Measurements from ENCODE around the gene IGSF22. TPM values are rescaled to one million over a fixed set of nuclear protein-coding genes. Genes with fewer than 3 reads are reported as not detected.

The IGSF22 gene
- total and polyA plus RNA-seq, 4 donors, result 0.20 to 4.5 (median 2.4) TPM

DNA sequence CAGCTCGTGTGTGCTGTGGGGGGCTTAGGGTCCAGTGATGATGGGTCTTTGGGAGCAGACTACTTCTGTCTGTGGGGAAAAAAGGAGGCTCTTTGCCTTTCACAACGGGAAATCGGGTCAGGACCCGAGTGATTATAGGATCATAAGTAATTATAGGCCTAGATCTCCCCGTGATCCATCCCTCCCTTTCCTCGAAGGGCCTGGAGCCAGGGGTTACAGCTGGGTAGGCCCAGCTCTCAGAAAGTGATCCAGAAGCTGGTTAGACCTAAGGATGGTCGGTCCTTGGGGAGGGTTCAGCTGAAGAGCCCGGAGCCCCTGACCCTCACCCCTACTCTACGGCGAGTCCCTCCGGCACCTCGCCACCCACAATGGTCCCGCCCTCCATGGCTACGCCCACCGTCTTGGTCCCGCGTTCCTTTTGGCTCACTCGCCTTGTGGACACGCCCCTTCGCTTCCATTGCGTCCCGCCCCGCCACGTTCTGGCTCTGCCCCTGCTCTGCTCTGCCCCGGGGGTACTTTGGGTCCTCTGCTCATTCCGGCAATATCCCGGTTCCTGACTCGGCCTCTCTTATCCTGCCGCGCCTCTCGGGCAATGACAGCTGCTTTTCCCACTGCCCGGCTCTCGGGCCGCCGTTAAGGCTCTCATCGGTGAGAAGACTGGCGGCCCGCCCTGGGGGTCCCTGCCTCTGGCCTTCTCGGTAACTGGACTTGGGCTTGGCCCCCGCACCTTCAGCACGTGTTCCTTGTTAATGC, 5.0 kb downstream of the IGSF22 start:
- H3K9me3 ChIP-seq (ENCODE audit: control insufficient read depth, insufficient read depth, low read length), result no peaks in the 10 kb centered on the region
- DNase-seq (ENCODE audit: low read depth in 4 of 6, low spot score in 6 of 6), result peak in 4 of 6 donors; percentile 65 to 96 (median 86)
- 2% methylated on average over 36 of the region's 41 CpGs for WGBS (ENCODE audit: insufficient coverage)

DNA sequence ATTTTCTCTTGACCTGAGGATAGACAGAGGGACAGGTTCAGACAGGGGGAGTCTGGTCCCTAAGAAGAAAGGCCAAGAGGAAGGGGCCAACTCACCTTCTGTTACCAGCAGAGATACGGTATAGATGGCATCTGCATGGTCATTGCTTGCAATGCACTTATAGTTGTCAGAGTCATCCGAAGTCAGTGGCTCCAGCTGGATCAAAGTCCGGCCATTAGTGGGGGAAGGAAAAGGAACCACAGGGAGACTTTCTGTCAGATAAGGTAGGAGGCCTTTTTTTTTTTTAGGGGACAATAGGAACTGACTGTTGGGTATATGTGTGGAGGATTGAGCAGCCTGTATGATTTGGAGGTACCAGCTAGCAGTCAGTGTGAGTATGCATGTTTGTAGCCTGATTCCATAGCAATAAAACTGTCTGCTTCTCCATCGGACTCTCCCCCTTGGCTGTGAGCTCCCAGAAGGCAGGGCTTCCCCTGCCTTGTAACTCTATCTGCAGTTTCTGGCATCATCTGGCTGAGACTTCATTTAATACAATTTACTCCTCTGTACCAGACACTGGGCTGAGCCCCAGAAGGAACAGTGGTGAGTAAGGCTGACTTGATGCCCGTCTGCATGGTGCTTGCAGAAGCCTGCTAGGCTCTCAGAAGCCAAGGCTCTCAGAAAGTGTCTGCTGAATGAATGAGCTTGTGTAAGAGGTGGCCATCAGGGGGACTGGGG, 5.7 kb downstream of the IGSF22 start:
- DNase-seq (ENCODE audit: low read depth in 4 of 6, low spot score in 6 of 6), result peak in 1 of 6 donors; percentile 47
- no peak overlapping the region for H3K4me3 ChIP-seq (ENCODE audit: low read depth, low read length)
- 70% methylated on average over 4 of the region's 5 CpGs for WGBS (ENCODE audit: insufficient coverage)
- no peaks in the 10 kb centered on the region for H3K9me3 ChIP-seq (ENCODE audit: control insufficient read depth, insufficient read depth, low read length)
- H3K27me3 ChIP-seq (ENCODE audit: control insufficient read depth, insufficient read depth, low read length), result no peaks in the 10 kb centered on the region
- H3K4me1 ChIP-seq (ENCODE audit: control insufficient read depth, insufficient read depth, low read length), result peaks cover 26% of the 10 kb centered on the region
- H3K36me3 ChIP-seq (ENCODE audit: control insufficient read depth, insufficient read depth, low read length), result no peaks in the 10 kb centered on the region
- H3K27ac ChIP-seq (ENCODE audit: low read depth, low read length), result peak overlapping the region; percentile 84

More for the DNA sequence above, 5.0 kb downstream of the IGSF22 start:
- Histone ChIP-seq H3K4me3 (ENCODE audit: low read depth, low read length) (peak overlapping the region; percentile 81), H3K36me3 (ENCODE audit: control insufficient read depth, insufficient read depth, low read length) (no peaks in the 10 kb centered on the region), H3K27ac (ENCODE audit: low read depth, low read length) (peak overlapping the region; percentile 84), H3K4me1 (ENCODE audit: control insufficient read depth, insufficient read depth, low read length) (peaks cover 28% of the 10 kb centered on the region), H3K27me3 (ENCODE audit: control insufficient read depth, insufficient read depth, low read length) (no peaks in the 10 kb centered on the region)

DNA sequence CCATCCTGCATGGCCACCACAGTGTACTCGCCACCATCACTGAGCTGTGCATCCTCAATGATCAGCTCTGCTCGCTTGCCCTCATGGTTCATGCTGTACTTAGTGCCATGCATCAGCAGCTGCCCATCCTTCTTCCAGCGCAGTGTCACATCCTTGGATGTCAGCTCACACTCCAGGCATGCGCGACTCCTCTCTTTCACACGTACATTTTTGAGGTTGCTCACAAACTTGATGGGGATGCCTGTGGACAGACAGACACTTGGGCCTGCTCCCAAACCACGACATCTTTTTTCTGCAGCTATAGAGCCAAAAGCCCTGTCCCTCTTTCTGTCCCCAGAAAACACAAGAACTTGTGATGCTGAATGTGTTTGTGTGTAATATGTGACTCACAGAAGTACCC, 10.5 kb downstream of the IGSF22 start:
- H3K4me1 ChIP-seq (ENCODE audit: control insufficient read depth, insufficient read depth, low read length), result peaks cover 3% of the 10 kb centered on the region
- DNase-seq (ENCODE audit: low read depth in 4 of 6, low spot score in 6 of 6), result no peak
- peaks cover 7% of the 10 kb centered on the region for H3K36me3 ChIP-seq (ENCODE audit: control insufficient read depth, insufficient read depth, low read length)
- H3K27ac ChIP-seq (ENCODE audit: low read depth, low read length), result no peak overlapping the region
- H3K27me3 ChIP-seq (ENCODE audit: control insufficient read depth, insufficient read depth, low read length), result no peaks in the 10 kb centered on the region
- no peaks in the 10 kb centered on the region for H3K9me3 ChIP-seq (ENCODE audit: control insufficient read depth, insufficient read depth, low read length)
- H3K4me3 ChIP-seq (ENCODE audit: low read depth, low read length), result no peak overlapping the region
- 77% methylated on average over 6 of the region's 7 CpGs for WGBS (ENCODE audit: insufficient coverage)

DNA sequence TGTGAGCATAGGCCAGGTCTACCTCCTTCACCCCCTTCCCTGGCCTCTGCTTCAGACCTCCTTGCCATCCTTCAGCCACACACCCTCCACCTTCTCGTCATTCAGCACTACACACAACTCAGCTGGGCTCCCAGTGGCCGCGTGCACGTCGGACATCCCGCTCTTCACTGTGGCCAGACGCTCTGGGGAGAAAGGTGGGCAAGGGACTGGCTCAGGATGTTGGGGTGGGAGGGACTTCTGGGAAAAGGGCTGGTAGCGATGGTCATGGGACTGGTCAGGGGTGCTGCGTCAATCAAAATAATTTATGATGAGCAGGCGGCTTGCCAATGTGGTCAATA, 11.6 kb downstream of the IGSF22 start:
- peaks cover 8% of the 10 kb centered on the region for H3K36me3 ChIP-seq (ENCODE audit: control insufficient read depth, insufficient read depth, low read length)
- WGBS (ENCODE audit: insufficient coverage), result 85% methylated on average over 9 of the region's 10 CpGs

DNA sequence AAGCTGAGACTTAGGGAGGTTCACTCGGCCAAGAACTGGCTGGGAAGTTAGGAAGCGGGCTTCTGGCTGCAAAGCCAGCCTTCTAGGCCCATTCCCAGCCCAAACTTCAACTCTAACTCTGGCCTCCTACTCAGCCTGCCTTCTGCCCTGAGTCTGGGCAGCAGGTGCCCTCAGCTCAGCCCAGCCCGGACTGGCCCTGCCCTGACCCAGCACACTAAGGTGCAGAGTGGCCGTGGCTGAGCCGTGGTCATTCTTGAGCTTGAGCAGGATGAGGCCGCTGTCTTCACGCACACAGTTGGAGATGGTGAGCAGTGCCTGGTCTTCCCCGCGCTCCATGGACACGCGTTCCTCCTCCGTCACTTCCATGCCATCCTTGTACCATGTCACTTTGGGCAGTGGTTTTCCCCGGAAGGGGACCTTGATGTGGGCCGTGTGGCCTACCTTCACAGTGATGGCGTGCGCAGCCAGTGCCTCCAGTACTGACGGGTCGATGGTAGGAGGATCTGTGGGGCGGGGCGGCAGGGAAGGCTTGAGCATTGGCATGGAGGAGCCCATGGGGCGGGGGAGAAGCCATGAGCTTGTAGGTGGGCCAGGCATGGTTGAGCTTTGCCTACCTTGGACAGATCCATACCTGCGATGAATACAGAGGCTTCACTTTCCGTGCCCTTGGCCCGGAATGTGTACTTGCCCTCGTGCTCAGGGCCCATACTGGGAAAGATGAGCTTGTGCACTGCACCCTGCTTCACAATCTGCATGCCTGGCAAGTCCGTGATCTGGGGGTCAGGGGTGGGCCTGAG, 12.1 kb downstream of the IGSF22 start:
- no peaks in the 10 kb centered on the region for H3K27me3 ChIP-seq (ENCODE audit: control insufficient read depth, insufficient read depth, low read length)
- no peak overlapping the region for H3K4me3 ChIP-seq (ENCODE audit: low read depth, low read length)
- no peaks in the 10 kb centered on the region for H3K9me3 ChIP-seq (ENCODE audit: control insufficient read depth, insufficient read depth, low read length)
- no peaks in the 10 kb centered on the region for H3K4me1 ChIP-seq (ENCODE audit: control insufficient read depth, insufficient read depth, low read length)
- no peak for DNase-seq (ENCODE audit: low read depth in 4 of 6, low spot score in 6 of 6)
- H3K27ac ChIP-seq (ENCODE audit: low read depth, low read length), result no peak overlapping the region
- 92% methylated on average over 23 of the region's 26 CpGs for WGBS (ENCODE audit: insufficient coverage)
- peaks cover 9% of the 10 kb centered on the region for H3K36me3 ChIP-seq (ENCODE audit: control insufficient read depth, insufficient read depth, low read length)

More for the DNA sequence above, 11.6 kb downstream of the IGSF22 start:
- no peak overlapping the region for H3K27ac ChIP-seq (ENCODE audit: low read depth, low read length)
- no peaks in the 10 kb centered on the region for H3K4me1 ChIP-seq (ENCODE audit: control insufficient read depth, insufficient read depth, low read length)
- no peaks in the 10 kb centered on the region for H3K9me3 ChIP-seq (ENCODE audit: control insufficient read depth, insufficient read depth, low read length)
- H3K4me3 ChIP-seq (ENCODE audit: low read depth, low read length), result no peak overlapping the region
- no peak for DNase-seq (ENCODE audit: low read depth in 4 of 6, low spot score in 6 of 6)
- no peaks in the 10 kb centered on the region for H3K27me3 ChIP-seq (ENCODE audit: control insufficient read depth, insufficient read depth, low read length)

DNA sequence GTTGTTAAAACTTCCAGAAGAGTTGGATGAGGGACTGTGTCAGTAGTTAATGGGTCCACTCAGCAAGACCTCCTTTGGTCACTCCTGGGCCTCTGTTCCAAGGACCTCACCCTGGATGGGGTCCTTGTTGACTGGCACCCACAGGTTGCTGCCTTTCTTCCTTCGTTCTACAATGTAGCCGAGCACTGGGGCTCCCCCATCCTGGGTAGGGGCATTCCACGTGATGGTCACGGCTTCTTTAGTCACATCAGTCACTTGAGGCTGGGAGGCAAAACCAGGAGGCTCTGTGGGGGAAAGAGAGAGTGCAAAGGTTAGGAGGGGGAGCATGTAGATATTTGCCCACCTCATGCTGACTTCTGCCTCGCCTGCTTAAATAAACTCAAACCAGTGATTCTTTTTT, 15.4 kb downstream of the IGSF22 start:
- Histone ChIP-seq H3K4me3 (ENCODE audit: low read depth, low read length) (no peak overlapping the region), H3K36me3 (ENCODE audit: control insufficient read depth, insufficient read depth, low read length) (peaks cover 9% of the 10 kb centered on the region), H3K4me1 (ENCODE audit: control insufficient read depth, insufficient read depth, low read length) (peaks cover 11% of the 10 kb centered on the region), H3K27me3 (ENCODE audit: control insufficient read depth, insufficient read depth, low read length) (no peaks in the 10 kb centered on the region), H3K27ac (ENCODE audit: low read depth, low read length) (no peak overlapping the region), H3K9me3 (ENCODE audit: control insufficient read depth, insufficient read depth, low read length) (no peaks in the 10 kb centered on the region)
- WGBS (ENCODE audit: insufficient coverage), result 79% methylated on average over 5 of the region's 5 CpGs
- no peak for DNase-seq (ENCODE audit: low read depth in 4 of 6, low spot score in 6 of 6)

DNA sequence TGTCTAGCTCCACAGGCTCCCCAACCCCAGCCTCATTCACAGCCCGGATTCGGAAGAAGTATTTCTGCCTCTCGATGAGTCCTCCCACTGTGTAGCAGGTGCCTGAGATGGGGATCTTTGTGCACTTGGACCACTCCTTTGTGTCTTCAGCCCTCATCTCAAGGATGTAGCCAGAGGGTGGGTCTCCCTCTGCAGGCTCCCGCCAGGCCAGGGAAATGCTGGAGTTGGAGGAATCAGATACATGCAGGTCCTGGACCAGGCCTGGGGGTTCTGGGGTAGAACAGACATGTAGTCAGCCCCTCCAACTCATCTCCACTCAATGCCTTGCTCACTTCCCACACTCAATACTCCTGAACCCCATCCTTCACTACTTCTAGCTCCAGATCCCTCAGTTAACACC, 16.6 kb downstream of the IGSF22 start:
- no peak for DNase-seq (ENCODE audit: low read depth in 4 of 6, low spot score in 6 of 6)
- H3K36me3 ChIP-seq (ENCODE audit: control insufficient read depth, insufficient read depth, low read length), result peaks cover 9% of the 10 kb centered on the region
- WGBS (ENCODE audit: insufficient coverage), result 83% methylated on average over 1 of the region's 4 CpGs
- no peak overlapping the region for H3K4me3 ChIP-seq (ENCODE audit: low read depth, low read length)
- peaks cover 17% of the 10 kb centered on the region for H3K4me1 ChIP-seq (ENCODE audit: control insufficient read depth, insufficient read depth, low read length)
- H3K27ac ChIP-seq (ENCODE audit: low read depth, low read length), result no peak overlapping the region
- H3K27me3 ChIP-seq (ENCODE audit: control insufficient read depth, insufficient read depth, low read length), result no peaks in the 10 kb centered on the region
- no peaks in the 10 kb centered on the region for H3K9me3 ChIP-seq (ENCODE audit: control insufficient read depth, insufficient read depth, low read length)

DNA sequence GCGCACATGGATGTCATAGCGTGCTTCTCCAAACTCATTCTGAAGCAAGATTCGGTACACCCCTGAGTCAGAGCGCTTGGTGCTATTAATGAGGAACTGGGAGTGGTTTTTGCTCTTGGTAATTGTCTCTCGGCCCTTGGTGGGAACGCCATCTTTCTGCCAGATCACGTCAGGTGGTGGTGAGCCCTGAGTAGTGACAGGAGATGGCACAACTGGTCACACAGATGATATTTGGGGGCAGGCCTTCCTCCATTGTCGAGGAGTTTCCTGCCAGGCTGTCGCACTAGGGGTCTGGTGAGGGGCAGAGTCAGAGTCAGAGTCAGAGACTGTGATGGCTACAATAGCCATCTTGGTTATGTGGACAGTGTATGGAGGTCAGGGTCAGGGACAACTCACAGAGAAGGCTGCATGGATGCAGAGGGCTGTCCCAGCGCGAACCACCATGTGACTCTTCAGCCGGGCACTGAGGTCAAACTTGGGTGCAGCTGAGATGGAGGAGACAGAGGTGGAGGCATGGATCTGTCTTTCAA, 18.1 kb downstream of the IGSF22 start:
- WGBS (ENCODE audit: insufficient coverage), result 91% methylated on average over 10 of the region's 12 CpGs
- Histone ChIP-seq H3K4me1 (ENCODE audit: control insufficient read depth, insufficient read depth, low read length) (peaks cover 17% of the 10 kb centered on the region), H3K9me3 (ENCODE audit: control insufficient read depth, insufficient read depth, low read length) (no peaks in the 10 kb centered on the region), H3K27me3 (ENCODE audit: control insufficient read depth, insufficient read depth, low read length) (no peaks in the 10 kb centered on the region), H3K27ac (ENCODE audit: low read depth, low read length) (no peak overlapping the region), H3K4me3 (ENCODE audit: low read depth, low read length) (no peak overlapping the region), H3K36me3 (ENCODE audit: control insufficient read depth, insufficient read depth, low read length) (peaks cover 5% of the 10 kb centered on the region)
- no peak for DNase-seq (ENCODE audit: low read depth in 4 of 6, low spot score in 6 of 6)
